ENCODE measurements around the gene SLC39A11. TPM values are rescaled to one million over a fixed set of nuclear protein-coding genes. Genes with fewer than 3 reads are reported as not detected.

The SLC39A11 gene
- polyA plus RNA-seq, 3 donors = 16.6 to 27.9 (median 26.6) TPM

DNA sequence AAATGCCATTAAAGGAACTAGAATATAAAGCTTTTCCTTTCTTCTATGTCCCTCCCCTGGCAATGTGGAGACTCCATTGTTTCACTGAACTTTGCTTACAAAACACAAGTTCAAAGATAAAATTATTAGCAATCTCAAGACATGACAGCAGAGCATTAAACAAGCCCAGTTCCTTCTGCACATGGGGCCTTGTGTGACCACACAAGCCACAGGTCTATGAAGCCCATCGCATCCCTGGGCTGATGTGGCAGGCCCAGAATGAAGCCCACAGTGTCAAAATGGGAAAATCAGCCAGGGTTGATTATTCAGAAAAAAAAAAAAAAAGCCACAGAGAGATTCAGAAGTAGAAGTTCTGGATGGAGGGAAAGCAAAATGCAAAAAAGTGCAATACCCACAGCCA is 12.9 kb upstream of the SLC39A11 start:
- H3K36me3 Mint-ChIP-seq = peaks cover 0 to 3% of the 10 kb centered on the region in 2 donors
- no peak overlapping the region for H3K4me2 ChIP-seq (replicated peaks; ENCODE audit: extremely low read depth, low read length, poor library complexity, severe bottlenecking)

DNA sequence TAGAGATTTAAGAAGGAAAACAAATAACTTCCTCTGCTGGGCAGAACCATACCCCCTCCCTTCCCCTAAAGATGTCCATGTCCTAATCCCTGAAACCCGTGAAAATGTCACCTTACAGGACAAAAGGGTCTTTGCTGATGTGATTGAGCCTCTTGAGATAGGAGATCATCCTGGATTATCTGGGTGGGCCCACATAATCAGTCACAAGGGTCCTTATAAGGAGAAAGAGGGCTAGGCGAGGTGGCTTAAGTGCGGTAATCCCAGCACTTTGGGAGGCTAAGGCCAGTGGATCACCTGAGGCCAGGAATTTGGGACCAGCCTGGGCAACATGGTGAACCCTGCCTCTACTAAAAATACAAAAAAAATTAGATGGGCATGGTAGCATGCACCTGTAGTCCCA is 12.0 kb upstream of the SLC39A11 start:
- H3K9me3 Mint-ChIP-seq = peaks cover 0 to 6% (median 3%) of the 10 kb centered on the region in 7 donors
- intact Hi-C loops (cut with micrococcal nuclease) = loop anchor here in 1 of 2 donors (2.0 kb wide), 1 partner anchor 30 kb away; no protein-coding TSS in a partner anchor
- peak overlapping the region; percentile 56 for H3K9ac ChIP-seq (ENCODE audit: insufficient read depth, low read length, poor library complexity, severe bottlenecking)
- peaks cover 0 to 3% of the 10 kb centered on the region in 2 donors for H3K36me3 Mint-ChIP-seq
- H3K4me3 ChIP-seq (replicated peaks in 1 of 3; ENCODE audit: low read depth in 2 of 3, low read length in 3 of 3) = no peak overlapping the region
- H3K79me2 ChIP-seq (ENCODE audit: insufficient read depth, low read length) = no peaks in the 10 kb centered on the region
- peaks cover 43 to 58% of the 10 kb centered on the region in 2 donors for H3K4me1 ChIP-seq (ENCODE audit: control insufficient read depth in 1 of 2, insufficient read depth in 2 of 2, low read length in 2 of 2)
- H3K27ac Mint-ChIP-seq = peak overlapping the region; percentile 91 to 97 (median 96)
- TF ChIP-seq, protein P1, sequence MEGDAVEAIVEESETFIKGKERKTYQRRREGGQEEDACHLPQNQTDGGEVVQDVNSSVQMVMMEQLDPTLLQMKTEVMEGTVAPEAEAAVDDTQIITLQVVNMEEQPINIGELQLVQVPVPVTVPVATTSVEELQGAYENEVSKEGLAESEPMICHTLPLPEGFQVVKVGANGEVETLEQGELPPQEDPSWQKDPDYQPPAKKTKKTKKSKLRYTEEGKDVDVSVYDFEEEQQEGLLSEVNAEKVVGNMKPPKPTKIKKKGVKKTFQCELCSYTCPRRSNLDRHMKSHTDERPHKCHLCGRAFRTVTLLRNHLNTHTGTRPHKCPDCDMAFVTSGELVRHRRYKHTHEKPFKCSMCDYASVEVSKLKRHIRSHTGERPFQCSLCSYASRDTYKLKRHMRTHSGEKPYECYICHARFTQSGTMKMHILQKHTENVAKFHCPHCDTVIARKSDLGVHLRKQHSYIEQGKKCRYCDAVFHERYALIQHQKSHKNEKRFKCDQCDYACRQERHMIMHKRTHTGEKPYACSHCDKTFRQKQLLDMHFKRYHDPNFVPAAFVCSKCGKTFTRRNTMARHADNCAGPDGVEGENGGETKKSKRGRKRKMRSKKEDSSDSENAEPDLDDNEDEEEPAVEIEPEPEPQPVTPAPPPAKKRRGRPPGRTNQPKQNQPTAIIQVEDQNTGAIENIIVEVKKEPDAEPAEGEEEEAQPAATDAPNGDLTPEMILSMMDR (IDR thresholded peaks at IDR 0.05) = no peak
- H3K27ac ChIP-seq (ENCODE audit: low read depth in 1 of 2, low read length in 2 of 2) = peak overlapping the region in 1 of 2 donors; percentile 85
- no peak overlapping the region for H3K4me2 ChIP-seq (replicated peaks; ENCODE audit: extremely low read depth, low read length, poor library complexity, severe bottlenecking)
- H3K36me3 ChIP-seq (replicated peaks in 1 of 2; ENCODE audit: control insufficient read depth in 1 of 2, insufficient read depth in 2 of 2, low read length in 2 of 2) = no peaks in the 10 kb centered on the region
- WGBS (ENCODE audit: insufficient coverage) = 67% methylated on average over 1 of the region's 3 CpGs
- peaks cover 54% of the 10 kb centered on the region for H3K4me1 Mint-ChIP-seq
- H3K27me3 Mint-ChIP-seq (ENCODE audit: low read depth in 3 of 3) = peaks cover 0 to 2% (median 1%) of the 10 kb centered on the region in 3 donors
- H4K20me1 ChIP-seq (ENCODE audit: insufficient read depth, low read length) = no peaks in the 10 kb centered on the region
- H3K4me3 Mint-ChIP-seq = no peak overlapping the region
- H3K27me3 ChIP-seq (ENCODE audit: control insufficient read depth in 2 of 2, insufficient read depth in 2 of 2, low read length in 2 of 2) = no peaks in the 10 kb centered on the region
- no peak for DNase-seq
- H2AFZ ChIP-seq (ENCODE audit: insufficient read depth, low read depth, low read length, poor library complexity, severe bottlenecking) = no peak overlapping the region
- no peaks in the 10 kb centered on the region for H3K9me3 ChIP-seq (replicated peaks in 1 of 2; ENCODE audit: control insufficient read depth in 1 of 2, insufficient read depth in 1 of 2, low read length in 2 of 2)

More for the DNA sequence above, 12.9 kb upstream of the SLC39A11 start:
- H3K27ac Mint-ChIP-seq = peak overlapping the region in 4 of 7 donors; percentile 57 to 75 (median 64)
- no CpG with 5 or more reads among the region's 1 CpG for WGBS (ENCODE audit: insufficient coverage)
- Histone ChIP-seq H3K4me3 (replicated peaks in 1 of 3; ENCODE audit: low read depth in 2 of 3, low read length in 3 of 3) (no peak overlapping the region), H3K36me3 (replicated peaks in 1 of 2; ENCODE audit: control insufficient read depth in 1 of 2, insufficient read depth in 2 of 2, low read length in 2 of 2) (no peaks in the 10 kb centered on the region), H3K4me1 (ENCODE audit: control insufficient read depth in 1 of 2, insufficient read depth in 2 of 2, low read length in 2 of 2) (peaks cover 41 to 54% of the 10 kb centered on the region in 2 donors), H2AFZ (ENCODE audit: insufficient read depth, low read depth, low read length, poor library complexity, severe bottlenecking) (no peak overlapping the region), H4K20me1 (ENCODE audit: insufficient read depth, low read length) (no peaks in the 10 kb centered on the region), H3K79me2 (ENCODE audit: insufficient read depth, low read length) (no peaks in the 10 kb centered on the region), H3K27ac (ENCODE audit: low read depth in 1 of 2, low read length in 2 of 2) (no peak overlapping the region), H3K9me3 (replicated peaks in 1 of 2; ENCODE audit: control insufficient read depth in 1 of 2, insufficient read depth in 1 of 2, low read length in 2 of 2) (no peaks in the 10 kb centered on the region), H3K27me3 (ENCODE audit: control insufficient read depth in 2 of 2, insufficient read depth in 2 of 2, low read length in 2 of 2) (no peaks in the 10 kb centered on the region), H3K9ac (ENCODE audit: insufficient read depth, low read length, poor library complexity, severe bottlenecking) (no peak overlapping the region)
- H3K27me3 Mint-ChIP-seq (ENCODE audit: low read depth in 3 of 3) = peaks cover 0 to 2% (median 1%) of the 10 kb centered on the region in 3 donors
- intact Hi-C loops (cut with micrococcal nuclease) = loop anchor here in 1 of 2 donors (2.0 kb wide), 1 partner anchor 29 kb away; no protein-coding TSS in a partner anchor
- DNase-seq = no peak
- H3K4me1 Mint-ChIP-seq = peaks cover 49% of the 10 kb centered on the region
- no peak overlapping the region for H3K4me3 Mint-ChIP-seq
- peaks cover 0 to 6% (median 3%) of the 10 kb centered on the region in 7 donors for H3K9me3 Mint-ChIP-seq
- TF ChIP-seq, protein P1 (IDR thresholded peaks at IDR 0.05) = no peak
